Liver (tissue), 9 donors: ENCODE data around the gene CRADD. TPM values are rescaled to one million over a fixed set of nuclear protein-coding genes. Genes with fewer than 3 reads are reported as not detected.

Experiments
- DNase-seq: peaks from one replicate; pipeline ENCODE4 v3.0.0-alpha.2; 2017; ENCODE audit warnings: low spot score
- H3K27ac ChIP-seq, 2 donors: one replicate each; pipeline ENCODE4 v1.7.0; 2013; ENCODE audit warnings: inconsistent platforms in 2 of 2, low read length in 2 of 2, control low read depth in 1 of 2, low read depth in 1 of 2, mild to moderate bottlenecking in 1 of 2
- H3K27me3 ChIP-seq, 4 donors: one replicate each; pipeline versions ENCODE4 v1.6.1 to v1.7.0; 2013; ENCODE audit warnings: low read length in 3 of 4, inconsistent platforms in 1 of 4, mild to moderate bottlenecking in 1 of 4, moderate library complexity in 1 of 4; ENCODE audit not compliant: control insufficient read depth in 4 of 4, insufficient read depth in 4 of 4
- H3K36me3 ChIP-seq, 4 donors: one replicate each; pipeline versions ENCODE4 v1.6.1 to v1.7.0; 2013; ENCODE audit warnings: low read length in 3 of 4, mild to moderate bottlenecking in 3 of 4, low read depth in 1 of 4, moderate library complexity in 1 of 4; ENCODE audit not compliant: control insufficient read depth in 4 of 4, insufficient read depth in 3 of 4
- H3K4me1 ChIP-seq, 4 donors: one replicate each; pipeline versions ENCODE4 v1.6.1 to v1.7.0; 2013; ENCODE audit warnings: low read length in 3 of 4, mild to moderate bottlenecking in 3 of 4, moderate library complexity in 1 of 4; ENCODE audit not compliant: control insufficient read depth in 4 of 4, insufficient read depth in 4 of 4
- H3K4me3 ChIP-seq, 3 donors: one replicate each; pipeline versions ENCODE4 v1.6.1 to v1.7.0; 2013; ENCODE audit warnings: low read length in 3 of 3, control low read depth in 1 of 3, low read depth in 1 of 3, mild to moderate bottlenecking in 1 of 3
- H3K9ac ChIP-seq, 2 donors: one replicate each; pipeline ENCODE4 v1.7.0; 2013; ENCODE audit warnings: low read length in 2 of 2, mild to moderate bottlenecking in 2 of 2, moderate library complexity in 2 of 2, control low read depth in 1 of 2, low read depth in 1 of 2
- H3K9me3 ChIP-seq, 4 donors: one replicate each; pipeline versions ENCODE4 v1.6.1 to v1.7.0; 2013; ENCODE audit warnings: low read length in 3 of 4; ENCODE audit not compliant: control insufficient read depth in 4 of 4
- EGR1 ChIP-seq, 2 donors: IDR thresholded peaks; 2 replicates each; pipeline ENCODE4 v1.6.1; 2016 to 2018; ENCODE audit warnings: antibody characterized with exemption in 2 of 2, low read depth in 2 of 2
- FOXA1 ChIP-seq: IDR thresholded peaks from 2 replicates; pipeline ENCODE4 v1.6.1; 2016; ENCODE audit warnings: antibody characterized with exemption
- FOXA2 ChIP-seq: IDR thresholded peaks from 2 replicates; pipeline ENCODE4 v1.6.1; 2016; ENCODE audit warnings: antibody characterized with exemption
- GABPA ChIP-seq, 2 donors: IDR thresholded peaks in 1 of 2; conservative IDR thresholded peaks in 1 of 2; 2 replicates each; pipeline ENCODE4 v1.6.1; 2016; ENCODE audit warnings: antibody characterized with exemption in 2 of 2, mild to moderate bottlenecking in 1 of 2, moderate library complexity in 1 of 2
- HNF4A ChIP-seq, 2 donors: conservative IDR thresholded peaks; 2 replicates each; pipeline ENCODE4 v1.6.1; 2016; ENCODE audit warnings: antibody characterized with exemption in 2 of 2, mild to moderate bottlenecking in 2 of 2
- HNF4G ChIP-seq: IDR thresholded peaks from 2 replicates; pipeline ENCODE4 v1.6.1; 2016; ENCODE audit warnings: antibody characterized with exemption
- JUND ChIP-seq, 2 donors: IDR thresholded peaks; 2 replicates each; pipeline ENCODE4 v1.6.1; 2016; ENCODE audit warnings: antibody characterized with exemption in 2 of 2
- RAD21 ChIP-seq, 2 donors: IDR thresholded peaks; 2 replicates each; pipeline ENCODE4 v1.6.1; 2016; ENCODE audit warnings: antibody characterized with exemption in 2 of 2, mild to moderate bottlenecking in 2 of 2
- REST ChIP-seq: IDR thresholded peaks from 2 replicates; pipeline ENCODE4 v1.6.1; 2016; ENCODE audit warnings: antibody characterized with exemption, mild to moderate bottlenecking
- RXRA ChIP-seq, 2 donors: IDR thresholded peaks; 2 replicates each; pipeline ENCODE4 v1.6.1; 2017 to 2018; ENCODE audit warnings: antibody characterized with exemption in 2 of 2, mild to moderate bottlenecking in 1 of 2
- SP1 ChIP-seq: IDR thresholded peaks from 2 replicates; pipeline ENCODE4 v1.6.1; 2018; ENCODE audit warnings: antibody characterized with exemption, mild to moderate bottlenecking
- TAF1 ChIP-seq: conservative IDR thresholded peaks from 2 replicates; pipeline ENCODE4 v1.6.1; 2016; ENCODE audit warnings: antibody characterized with exemption, mild to moderate bottlenecking
- WGBS: extraction: QIAGEN DNeasy Blood & Tissue Kit; methylation state at CpG from one replicate; pipeline ENCODE4 v1.1.7; 2013; 5-methylcytosine and 5-hydroxymethylcytosine counted together
- polyA plus RNA-seq, 2 donors: library from polyadenylated mRNA; stranded (reverse) in 1 of 2; unstranded in 1 of 2; fragments of 200-250 nt in 1 of 2; fragments of >200 nt in 1 of 2; fragmentation: Nextera tagmentation in 1 of 2; extraction: Ambion mirVana in 1 of 2; gene quantifications; one replicate each; pipeline versions ENCODE4 v1.2.1 to v1.2.3, GENCODE V29; 2013 to 2015
- total RNA-seq, 2 donors: library from RNA; depleted of rRNA; stranded (reverse); fragments of >200 nt; gene quantifications; one replicate each; pipeline ENCODE4 v1.2.3, GENCODE V29; 2014
- TF ChIP-seq, protein P1 (sequence below): fragments of 150-350 bp; IDR thresholded peaks from 2 replicates; pipeline ENCODE4 v1.5.1; 2017; ENCODE audit warnings: improper control_type of control experiment, low read depth, low read length; ENCODE audit not compliant: missing input control
- TF ChIP-seq, protein P2 (sequence below): IDR thresholded peaks from 2 replicates; pipeline ENCODE4 v1.6.1; 2016; ENCODE audit warnings: antibody characterized with exemption
- TF ChIP-seq, protein P3 (sequence below): IDR thresholded peaks from 2 replicates; pipeline ENCODE4 v1.6.1; 2016; ENCODE audit warnings: antibody characterized with exemption
- donor health status: healthy.
- donor health status: healthy.
- donor health status: healthy.
- donor health status: healthy.
- donor health status: healthy.

Gene CRADD
- total and polyA plus RNA-seq, 4 donors: 19.4 to 48.9 (median 29.6) TPM

DNA sequence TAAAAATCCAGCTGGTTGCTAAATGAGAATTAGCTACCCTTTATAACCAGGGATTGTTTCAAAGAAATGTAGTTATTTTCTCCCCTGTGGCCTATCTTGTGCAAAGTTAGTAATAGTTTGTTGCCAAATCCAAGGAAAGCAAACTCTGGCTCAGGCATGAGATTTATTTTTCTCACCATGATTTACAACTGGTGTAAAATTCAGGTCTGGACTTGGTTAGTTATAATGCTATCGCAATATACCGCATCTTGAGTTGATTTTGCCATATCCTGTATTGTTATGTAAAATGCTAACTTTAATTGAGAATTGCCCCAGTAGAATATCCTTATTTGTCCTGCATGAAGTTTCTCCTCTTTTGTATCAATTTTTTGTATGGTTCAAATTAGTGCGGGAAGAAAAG is 135.5 kb downstream of the CRADD start:
- 69% methylated on average over 3 of the region's 3 CpGs for WGBS
- Histone ChIP-seq H3K27me3 (no peaks in the 10 kb centered on the region), H3K27ac (peak overlapping the region; percentile 38 to 91), H3K4me3 (no peak overlapping the region), H3K36me3 (no peaks in the 10 kb centered on the region), H3K9ac (no peak overlapping the region), H3K9me3 (no peaks in the 10 kb centered on the region), H3K4me1 (peaks cover 8 to 37% (median 25%) of the 10 kb centered on the region in 4 donors)
- TF ChIP-seq HNF4A (conservative IDR thresholded peaks at IDR 0.05) (peak in 1 of 2 donors; percentile 4), EGR1 (IDR thresholded peaks at IDR 0.05; ENCODE audit: low read depth in 2 of 2) (no peak)
- DNase-seq: no peak

DNA sequence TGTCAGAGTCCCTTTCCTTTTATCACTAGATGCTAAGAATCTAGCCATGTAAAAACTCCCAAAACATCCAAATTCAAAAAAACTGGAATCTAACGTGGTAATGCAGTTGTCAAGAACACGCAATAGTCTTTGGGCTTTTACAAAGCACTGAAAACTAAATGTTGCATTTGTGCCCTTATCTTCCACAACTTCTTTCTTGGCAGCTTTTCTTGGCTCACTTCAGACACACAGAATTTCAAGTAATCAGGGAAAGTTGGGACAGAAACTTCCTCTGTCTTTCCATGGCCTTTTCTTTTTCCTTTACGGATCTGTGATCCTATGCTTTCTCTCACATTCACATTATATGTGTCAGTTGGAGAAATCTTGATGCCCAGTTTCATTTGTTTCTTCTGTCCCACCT is 136.0 kb downstream of the CRADD start:
- Histone ChIP-seq H3K36me3 (no peaks in the 10 kb centered on the region), H3K9me3 (no peaks in the 10 kb centered on the region), H3K4me3 (no peak overlapping the region), H3K27me3 (no peaks in the 10 kb centered on the region), H3K27ac (peak overlapping the region; percentile 84 to 91), H3K4me1 (peaks cover 8 to 37% (median 25%) of the 10 kb centered on the region in 4 donors), H3K9ac (peak overlapping the region in 1 of 2 donors; percentile 38)
- no peak for DNase-seq
- WGBS: 39% methylated on average over 3 of the region's 3 CpGs
- TF ChIP-seq, protein P1, sequence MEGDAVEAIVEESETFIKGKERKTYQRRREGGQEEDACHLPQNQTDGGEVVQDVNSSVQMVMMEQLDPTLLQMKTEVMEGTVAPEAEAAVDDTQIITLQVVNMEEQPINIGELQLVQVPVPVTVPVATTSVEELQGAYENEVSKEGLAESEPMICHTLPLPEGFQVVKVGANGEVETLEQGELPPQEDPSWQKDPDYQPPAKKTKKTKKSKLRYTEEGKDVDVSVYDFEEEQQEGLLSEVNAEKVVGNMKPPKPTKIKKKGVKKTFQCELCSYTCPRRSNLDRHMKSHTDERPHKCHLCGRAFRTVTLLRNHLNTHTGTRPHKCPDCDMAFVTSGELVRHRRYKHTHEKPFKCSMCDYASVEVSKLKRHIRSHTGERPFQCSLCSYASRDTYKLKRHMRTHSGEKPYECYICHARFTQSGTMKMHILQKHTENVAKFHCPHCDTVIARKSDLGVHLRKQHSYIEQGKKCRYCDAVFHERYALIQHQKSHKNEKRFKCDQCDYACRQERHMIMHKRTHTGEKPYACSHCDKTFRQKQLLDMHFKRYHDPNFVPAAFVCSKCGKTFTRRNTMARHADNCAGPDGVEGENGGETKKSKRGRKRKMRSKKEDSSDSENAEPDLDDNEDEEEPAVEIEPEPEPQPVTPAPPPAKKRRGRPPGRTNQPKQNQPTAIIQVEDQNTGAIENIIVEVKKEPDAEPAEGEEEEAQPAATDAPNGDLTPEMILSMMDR: no peak
- TF ChIP-seq RXRA (IDR thresholded peaks at IDR 0.05) (peak in 1 of 2 donors; percentile 9), SP1 (no peak), FOXA1 (no peak), RAD21 (IDR thresholded peaks at IDR 0.05) (peak; percentile 9 to 19), REST (no peak), HNF4A (conservative IDR thresholded peaks at IDR 0.05) (no peak), JUND (IDR thresholded peaks at IDR 0.05) (no peak), TAF1 (no peak), FOXA2 (no peak), GABPA (IDR thresholded peaks at IDR 0.05 in 1 of 2, conservative IDR thresholded peaks at IDR 0.05 in 1 of 2) (no peak), HNF4G (no peak)
- TF ChIP-seq, protein P2, sequence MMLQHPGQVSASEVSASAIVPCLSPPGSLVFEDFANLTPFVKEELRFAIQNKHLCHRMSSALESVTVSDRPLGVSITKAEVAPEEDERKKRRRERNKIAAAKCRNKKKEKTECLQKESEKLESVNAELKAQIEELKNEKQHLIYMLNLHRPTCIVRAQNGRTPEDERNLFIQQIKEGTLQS: no peak
- TF ChIP-seq, protein P3, sequence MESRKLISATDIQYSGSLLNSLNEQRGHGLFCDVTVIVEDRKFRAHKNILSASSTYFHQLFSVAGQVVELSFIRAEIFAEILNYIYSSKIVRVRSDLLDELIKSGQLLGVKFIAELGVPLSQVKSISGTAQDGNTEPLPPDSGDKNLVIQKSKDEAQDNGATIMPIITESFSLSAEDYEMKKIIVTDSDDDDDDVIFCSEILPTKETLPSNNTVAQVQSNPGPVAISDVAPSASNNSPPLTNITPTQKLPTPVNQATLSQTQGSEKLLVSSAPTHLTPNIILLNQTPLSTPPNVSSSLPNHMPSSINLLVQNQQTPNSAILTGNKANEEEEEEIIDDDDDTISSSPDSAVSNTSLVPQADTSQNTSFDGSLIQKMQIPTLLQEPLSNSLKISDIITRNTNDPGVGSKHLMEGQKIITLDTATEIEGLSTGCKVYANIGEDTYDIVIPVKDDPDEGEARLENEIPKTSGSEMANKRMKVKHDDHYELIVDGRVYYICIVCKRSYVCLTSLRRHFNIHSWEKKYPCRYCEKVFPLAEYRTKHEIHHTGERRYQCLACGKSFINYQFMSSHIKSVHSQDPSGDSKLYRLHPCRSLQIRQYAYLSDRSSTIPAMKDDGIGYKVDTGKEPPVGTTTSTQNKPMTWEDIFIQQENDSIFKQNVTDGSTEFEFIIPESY: no peak
